ENCODE data around the gene SH3PXD2A. TPM values are rescaled to one million over a fixed set of nuclear protein-coding genes. Genes with fewer than 3 reads are reported as not detected.

The SH3PXD2A gene
- total and polyA plus RNA-seq, 9 of the 15 experiments (the other 6 are each of a cell fraction or from before 2014, with no cell fraction given) = 0.41 to 9.3 (median 2.5) TPM

- POLR2A ChIA-PET = interaction anchor here (0.6 to 0.7 kb wide), 2 partner anchors 19 to 77 kb away, joined by 3 to 4 read pairs; no protein-coding TSS in a partner anchor
- intact Hi-C loops (cut with micrococcal nuclease) (no loop called here), in situ Hi-C loops (cut with MboI) (no loop called here)
- no peak for DNase-seq (ENCODE audit: extremely low read depth in 1 of 4, low spot score in 3 of 4)
- Histone ChIP-seq H3K9me3 (replicated peaks; ENCODE audit: control insufficient read depth, insufficient read depth, low read depth, low read length) (no peaks in the 10 kb centered on the region), H3K36me3 (ENCODE audit: control insufficient read depth, insufficient read depth, low read length) (no peaks in the 10 kb centered on the region), H3K9me1 (ENCODE audit: control insufficient read depth, insufficient read depth, low read length) (no peaks in the 10 kb centered on the region), H3K4me1 (replicated peaks in 1 of 2; ENCODE audit: control insufficient read depth in 2 of 2, insufficient read depth in 2 of 2, low read length in 2 of 2) (no peaks in the 10 kb centered on the region; a peak in 1 of 5 replicates), H3K4me2 (ENCODE audit: insufficient read depth, low read length) (no peak overlapping the region), H3K27ac (ENCODE audit: extremely low read depth, low read depth, low read length) (no peak overlapping the region), H3K9ac (ENCODE audit: insufficient read depth in 1 of 2, low read depth in 2 of 2, low read length in 2 of 2) (no peak overlapping the region), H2AFZ (ENCODE audit: low read depth, low read length) (no peak overlapping the region), H3K27me3 (ENCODE audit: control insufficient read depth in 2 of 2, insufficient read depth in 2 of 2, low read length in 2 of 2) (peaks cover 4 to 39% of the 10 kb centered on the region in 2 experiments; a peak in 4 of 5 replicates), H4K20me1 (replicated peaks; ENCODE audit: control insufficient read depth, insufficient read depth, low read length) (no peaks in the 10 kb centered on the region), H3K4me3 (no peak overlapping the region), H3K79me2 (ENCODE audit: control insufficient read depth, insufficient read depth, low read length) (no peaks in the 10 kb centered on the region)
- no peak for ATAC-seq
- CTCF ChIA-PET (ENCODE audit: low intra/inter-chr PET ratio) = no interaction called here
- TF ChIP-seq RBM25 (IDR thresholded peaks at IDR 0.05; ENCODE audit: low read depth, low read length, severe bottlenecking) = no peak
- BruUV-seq (replicated peaks) = no TSS peak
- 6% methylated on average over 3 of the region's 3 CpGs for WGBS (ENCODE audit: insufficient coverage, low coverage, missing lambda C conversion rate)
- no peak for FAIRE-seq
Measured at GRCh38 chr10:103791858-103792257, 63.5 kb downstream of the SH3PXD2A start.

- 5% methylated on average over 4 of the region's 8 CpGs for WGBS (ENCODE audit: insufficient coverage, low coverage, missing lambda C conversion rate)
- in situ Hi-C loops (cut with MboI) (no loop called here), intact Hi-C loops (cut with micrococcal nuclease) (no loop called here)
- Histone ChIP-seq H3K9ac (ENCODE audit: insufficient read depth in 1 of 2, low read depth in 2 of 2, low read length in 2 of 2) (no peak overlapping the region), H3K27me3 (ENCODE audit: control insufficient read depth in 2 of 2, insufficient read depth in 2 of 2, low read length in 2 of 2) (peaks cover 4 to 36% of the 10 kb centered on the region in 2 experiments; a peak in 4 of 5 replicates), H2AFZ (ENCODE audit: low read depth, low read length) (no peak overlapping the region), H3K4me1 (replicated peaks in 1 of 2; ENCODE audit: control insufficient read depth in 2 of 2, insufficient read depth in 2 of 2, low read length in 2 of 2) (no peaks in the 10 kb centered on the region; a peak in 1 of 5 replicates), H3K4me3 (no peak overlapping the region), H3K79me2 (ENCODE audit: control insufficient read depth, insufficient read depth, low read length) (no peaks in the 10 kb centered on the region), H4K20me1 (replicated peaks; ENCODE audit: control insufficient read depth, insufficient read depth, low read length) (no peaks in the 10 kb centered on the region), H3K27ac (ENCODE audit: extremely low read depth, low read depth, low read length) (no peak overlapping the region), H3K9me3 (replicated peaks; ENCODE audit: control insufficient read depth, insufficient read depth, low read depth, low read length) (no peaks in the 10 kb centered on the region), H3K4me2 (ENCODE audit: insufficient read depth, low read length) (no peak overlapping the region), H3K36me3 (ENCODE audit: control insufficient read depth, insufficient read depth, low read length) (no peaks in the 10 kb centered on the region), H3K9me1 (ENCODE audit: control insufficient read depth, insufficient read depth, low read length) (no peaks in the 10 kb centered on the region)
- no peak for ATAC-seq
- ChIA-PET POLR2A (no interaction called here), CTCF (ENCODE audit: low intra/inter-chr PET ratio) (no interaction called here)
- no peak for FAIRE-seq
- DNase-seq (ENCODE audit: extremely low read depth in 1 of 4, low spot score in 3 of 4) = no peak
- no TSS peak for BruUV-seq (replicated peaks)
- TF ChIP-seq SMARCA5 (IDR thresholded peaks at IDR 0.05) = no peak
- TF ChIP-seq KAT2B (IDR thresholded peaks at IDR 0.05; ENCODE audit: low read depth, low read length) = no peak
- TF ChIP-seq ERF (CRISPR knock-in tag; IDR thresholded peaks at IDR 0.05) = no peak
- TF ChIP-seq SFPQ (IDR thresholded peaks at IDR 0.05; ENCODE audit: low read depth, low read length) = no peak
- TF ChIP-seq ZBTB8A (IDR thresholded peaks at IDR 0.05; ENCODE audit: partially characterized antibody) = no peak
- no peak for TF ChIP-seq ZFP1 (CRISPR knock-in tag; IDR thresholded peaks at IDR 0.05)
- no peak for TF ChIP-seq GABPB1 (CRISPR knock-in tag; IDR thresholded peaks at IDR 0.05)
- TF ChIP-seq ZNF12 (CRISPR knock-in tag; IDR thresholded peaks at IDR 0.05) = no peak
- TF ChIP-seq ZNF280B (CRISPR knock-in tag; IDR thresholded peaks at IDR 0.05) = no peak
- TF ChIP-seq HMBOX1 (IDR thresholded peaks at IDR 0.05) = no peak
- TF ChIP-seq NR2F6 (CRISPR knock-in tag; IDR thresholded peaks at IDR 0.05) = no peak
Measured at GRCh38 chr10:103791291-103791690, 64.1 kb downstream of the SH3PXD2A start.

Measured in K562 (cell line).